ENCODE data around the gene EPS8L3. TPM values are rescaled to one million over a fixed set of nuclear protein-coding genes. Genes with fewer than 3 reads are reported as not detected.

Gene EPS8L3
- total RNA-seq, 1 experiment from 2014 or later, result 0.96 TPM

- ATAC-seq, result no peak
- no TSS peak for BruUV-seq (replicated peaks)
Observed at GRCh38 chr1:109802901-109803561, 39.3 kb upstream of the EPS8L3 start.

More at GRCh38 chr1:109802901-109803561, 39.3 kb upstream of the EPS8L3 start:
- H2AFZ ChIP-seq (ENCODE audit: low read depth, low read length, poor library complexity, severe bottlenecking), result no peak overlapping the region
- intact Hi-C loops (cut with micrococcal nuclease), result no loop called here
- CTCF ChIA-PET, result no interaction called here
- RAD21 ChIA-PET (ENCODE audit: low non-redundant PET in 1 of 2, low total read pairs in 2 of 2, uncharacterized antibody in 2 of 2, unreplicated experiment in 2 of 2), result no interaction called here
- POLR2A ChIA-PET, result no interaction called here
- H4K20me1 ChIP-seq (ENCODE audit: insufficient read depth), result no peaks in the 10 kb centered on the region
- no peaks in the 10 kb centered on the region for H3K27me3 ChIP-seq (ENCODE audit: insufficient read depth, low read length)
- H3K9ac ChIP-seq (ENCODE audit: low read length), result no peak overlapping the region
- H3K4me1 ChIP-seq (ENCODE audit: control insufficient read depth in 1 of 2, insufficient read depth in 2 of 2, low read length in 2 of 2), result peaks cover 0 to 6% of the 10 kb centered on the region in 2 experiments; a peak in 3 of 4 replicates
- H3K4me2 ChIP-seq (ENCODE audit: low read length), result no peak overlapping the region
- H3K27ac ChIP-seq (ENCODE audit: low read depth, low read length), result no peak overlapping the region
- H3K4me3 ChIP-seq (replicated peaks in 1 of 2; ENCODE audit: low read depth in 1 of 2, low read length in 2 of 2), result no peak overlapping the region
- no peaks in the 10 kb centered on the region for H3K9me2 ChIP-seq (ENCODE audit: insufficient read depth)
- no peak for DNase-seq (ENCODE audit: low read depth, low spot score)
- TF ChIP-seq CEBPB (IDR thresholded peaks at IDR 0.05; ENCODE audit: low read depth) (no peak), SRF (IDR thresholded peaks at IDR 0.05; ENCODE audit: low read depth) (no peak), ZNF274 (IDR thresholded peaks at IDR 0.05; ENCODE audit: low read depth, low read length) (no peak), MAX (IDR thresholded peaks at IDR 0.05) (no peak), SP1 (IDR thresholded peaks at IDR 0.05; ENCODE audit: low read depth) (no peak), ZBTB33 (IDR thresholded peaks at IDR 0.05; ENCODE audit: extremely low read depth, insufficient replicate concordance, low read length) (no peak)
- H3K36me3 ChIP-seq (ENCODE audit: control insufficient read depth in 1 of 2, insufficient read depth in 2 of 2, low read length in 2 of 2), result no peaks in the 10 kb centered on the region
- no peaks in the 10 kb centered on the region for H3K9me3 ChIP-seq (ENCODE audit: control insufficient read depth in 1 of 2, insufficient read depth in 1 of 2, low read depth in 1 of 2, low read length in 2 of 2)
- H3K79me2 ChIP-seq (ENCODE audit: insufficient read depth, low read length), result no peaks in the 10 kb centered on the region

Measured in HCT116 (cell line).